HepG2 (cell line): ENCODE results near the gene PRKAG1. TPM values are rescaled to one million over a fixed set of nuclear protein-coding genes. Genes with fewer than 3 reads are reported as not detected.

Source experiments
- CENPBD1 ChIP-seq: sonication (generic); formaldehyde crosslinking; IDR thresholded peaks from 2 replicates; pipeline ENCODE4 v1.8.0; 2022; ENCODE audit warnings: missing genetic modification reagents, low read depth, mild to moderate bottlenecking, borderline replicate concordance
- ELF3 ChIP-seq: IDR thresholded peaks from 2 replicates; pipeline ENCODE4 v1.6.1; 2016; ENCODE audit warnings: missing genetic modification reagents, missing compliant biosample characterization
- HIC2 ChIP-seq: sonication (generic); formaldehyde crosslinking; IDR thresholded peaks from 2 replicates; pipeline ENCODE4 v1.9.0; 2022; ENCODE audit warnings: low read depth, missing genetic modification reagents
- HNRNPK ChIP-seq: fragments of 200-400 bp; formaldehyde crosslinking; IDR thresholded peaks from 2 replicates; pipeline ENCODE4 v1.6.1; 2018; ENCODE audit warnings: low read length, low read depth, moderate library complexity, mild to moderate bottlenecking; ENCODE audit not compliant: poor library complexity, severe bottlenecking
- MED13 ChIP-seq: sonication (generic); formaldehyde crosslinking; IDR thresholded peaks from 2 replicates; pipeline ENCODE4 v1.5.0; 2020; ENCODE audit warnings: missing genetic modification reagents
- PCBP2 ChIP-seq: fragments of 200-400 bp; formaldehyde crosslinking; optimal IDR thresholded peaks from 2 replicates; pipeline ENCODE3; 2018; ENCODE audit warnings: low read length, low read depth; ENCODE audit not compliant: poor library complexity, severe bottlenecking
- POLR2G ChIP-seq: fragments of 200-400 bp; formaldehyde crosslinking; IDR thresholded peaks from 2 replicates; pipeline ENCODE4 v1.6.1; 2018; ENCODE audit warnings: mild to moderate bottlenecking, low read depth, low read length, moderate library complexity
- SALL1 ChIP-seq: sonication (generic); formaldehyde crosslinking; IDR thresholded peaks from 2 replicates; pipeline ENCODE4 v1.8.0; 2022; ENCODE audit warnings: mild to moderate bottlenecking, missing genetic modification reagents
- SMYD3 ChIP-seq: sonication (generic); formaldehyde crosslinking; IDR thresholded peaks from 2 replicates; pipeline ENCODE4 v1.8.1; 2023; ENCODE audit warnings: mild to moderate bottlenecking, missing genetic modification reagents
- ZFP82 ChIP-seq: sonication (generic); formaldehyde crosslinking; IDR thresholded peaks from 2 replicates; pipeline ENCODE4 v1.5.1; 2020; ENCODE audit warnings: mild to moderate bottlenecking, missing genetic modification reagents, borderline replicate concordance
- ZGPAT ChIP-seq: IDR thresholded peaks from 2 replicates; pipeline ENCODE4 v1.6.1; 2016; ENCODE audit warnings: mild to moderate bottlenecking
- ZMAT3 ChIP-seq: sonication (generic); formaldehyde crosslinking; conservative IDR thresholded peaks from 2 replicates; pipeline ENCODE4 v1.7.0; 2021; ENCODE audit warnings: missing genetic modification reagents
- ZMYM3 ChIP-seq: sonication (generic); formaldehyde crosslinking; IDR thresholded peaks from 2 replicates; pipeline ENCODE4 v1.5.1; 2020; ENCODE audit warnings: mild to moderate bottlenecking, missing genetic modification reagents
- ZNF556 ChIP-seq: sonication (generic); formaldehyde crosslinking; IDR thresholded peaks from 2 replicates; pipeline ENCODE4 v1.4.0; 2020; ENCODE audit warnings: mild to moderate bottlenecking, missing genetic modification reagents, borderline replicate concordance
- ZNF7 ChIP-seq: IDR thresholded peaks from 2 replicates; pipeline ENCODE4 v1.6.1; 2016; ENCODE audit warnings: missing biosample characterization, missing genetic modification reagents
- polyA plus RNA-seq, 8 experiments: library from polyadenylated mRNA; depleted of rRNA in 3 of 8; stranded (reverse) in 7 of 8; unstranded in 1 of 8; fragments of >200 nt; fragmentation: Illumina TruSeq in 4 of 8; extraction: Trizol in 4 of 8; gene quantifications; 2 replicates each; pipeline versions ENCODE4 v1.2.1 to v1.2.3, GENCODE V29; 2011 to 2016; ENCODE audit warnings: low read depth in 4 of 8, missing spikeins in 1 of 8, mixed read lengths in 1 of 8; ENCODE audit not compliant: insufficient read depth in 1 of 8
- total RNA-seq, 5 experiments: library from RNA; depleted of rRNA; stranded (reverse); fragments of >200 nt; fragmentation: Illumina TruSeq; extraction: Trizol; gene quantifications; 2 replicates each; pipeline ENCODE4 v1.2.3, GENCODE V29; 2016; ENCODE audit warnings: low read depth in 1 of 5
- TF ChIP-seq, protein P1 (sequence below): sonication (generic); formaldehyde crosslinking; IDR thresholded peaks from 2 replicates; pipeline ENCODE4 v1.5.1; 2020; ENCODE audit warnings: mild to moderate bottlenecking, missing genetic modification reagents
- TF ChIP-seq, protein P2 (sequence below): sonication (generic); formaldehyde crosslinking; IDR thresholded peaks from 2 replicates; pipeline ENCODE4 v1.4.0; 2020; ENCODE audit warnings: missing genetic modification reagents, borderline replicate concordance

Gene PRKAG1
- total and polyA plus RNA-seq, 2 of the 13 experiments (the other 11 are each of a cell fraction or from before 2014, with no cell fraction given) = 26.1 to 32.8 TPM

GRCh38 chr12:48995086-48995879 is 23.3 kb downstream of the PRKAG1 start (continued):
- TF ChIP-seq ZGPAT (CRISPR knock-in tag) (no peak; the same call in 1 of the 2 replicates), SALL1 (CRISPR knock-in tag) (0 out of 2 replicates have a peak, but pooled peaks have one; percentile 16), ZNF7 (CRISPR knock-in tag) (no peak), ZMAT3 (CRISPR knock-in tag) (no peak), PCBP2 (no peak), HIC2 (CRISPR knock-in tag) (no peak), HNRNPK (no peak), MED13 (no peak), CENPBD1 (CRISPR knock-in tag) (no peak), ELF3 (CRISPR knock-in tag) (no peak), ZFP82 (CRISPR knock-in tag) (no peak), ZNF556 (CRISPR knock-in tag) (no peak), ZMYM3 (CRISPR knock-in tag) (no peak), POLR2G (no peak), SMYD3 (CRISPR knock-in tag) (no peak)
- TF ChIP-seq, protein P1, sequence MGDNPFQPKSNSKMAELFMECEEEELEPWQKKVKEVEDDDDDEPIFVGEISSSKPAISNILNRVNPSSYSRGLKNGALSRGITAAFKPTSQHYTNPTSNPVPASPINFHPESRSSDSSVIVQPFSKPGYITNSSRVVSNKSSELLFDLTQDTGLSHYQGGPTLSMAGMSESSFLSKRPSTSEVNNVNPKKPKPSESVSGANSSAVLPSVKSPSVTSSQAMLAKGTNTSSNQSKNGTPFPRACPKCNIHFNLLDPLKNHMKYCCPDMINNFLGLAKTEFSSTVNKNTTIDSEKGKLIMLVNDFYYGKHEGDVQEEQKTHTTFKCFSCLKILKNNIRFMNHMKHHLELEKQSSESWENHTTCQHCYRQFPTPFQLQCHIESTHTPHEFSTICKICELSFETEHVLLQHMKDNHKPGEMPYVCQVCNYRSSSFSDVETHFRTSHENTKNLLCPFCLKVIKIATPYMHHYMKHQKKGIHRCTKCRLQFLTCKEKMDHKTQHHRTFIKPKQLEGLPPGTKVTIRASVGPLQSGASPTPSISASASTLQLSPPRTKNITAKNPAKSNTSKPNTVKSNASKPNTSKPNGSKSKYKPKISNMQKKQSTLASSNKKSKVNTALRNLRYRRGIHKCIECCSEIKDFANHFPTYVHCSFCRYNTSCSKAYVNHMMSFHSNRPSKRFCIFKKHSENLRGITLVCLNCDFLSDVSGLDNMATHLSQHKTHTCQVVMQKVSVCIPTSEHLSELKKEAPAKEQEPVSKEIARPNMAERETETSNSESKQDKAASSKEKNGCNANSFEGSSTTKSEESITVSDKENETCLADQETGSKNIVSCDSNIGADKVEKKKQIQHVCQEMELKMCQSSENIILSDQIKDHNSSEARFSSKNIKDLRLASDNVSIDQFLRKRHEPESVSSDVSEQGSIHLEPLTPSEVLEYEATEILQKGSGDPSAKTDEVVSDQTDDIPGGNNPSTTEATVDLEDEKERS (CRISPR knock-in tag) = no peak
- TF ChIP-seq, protein P2, sequence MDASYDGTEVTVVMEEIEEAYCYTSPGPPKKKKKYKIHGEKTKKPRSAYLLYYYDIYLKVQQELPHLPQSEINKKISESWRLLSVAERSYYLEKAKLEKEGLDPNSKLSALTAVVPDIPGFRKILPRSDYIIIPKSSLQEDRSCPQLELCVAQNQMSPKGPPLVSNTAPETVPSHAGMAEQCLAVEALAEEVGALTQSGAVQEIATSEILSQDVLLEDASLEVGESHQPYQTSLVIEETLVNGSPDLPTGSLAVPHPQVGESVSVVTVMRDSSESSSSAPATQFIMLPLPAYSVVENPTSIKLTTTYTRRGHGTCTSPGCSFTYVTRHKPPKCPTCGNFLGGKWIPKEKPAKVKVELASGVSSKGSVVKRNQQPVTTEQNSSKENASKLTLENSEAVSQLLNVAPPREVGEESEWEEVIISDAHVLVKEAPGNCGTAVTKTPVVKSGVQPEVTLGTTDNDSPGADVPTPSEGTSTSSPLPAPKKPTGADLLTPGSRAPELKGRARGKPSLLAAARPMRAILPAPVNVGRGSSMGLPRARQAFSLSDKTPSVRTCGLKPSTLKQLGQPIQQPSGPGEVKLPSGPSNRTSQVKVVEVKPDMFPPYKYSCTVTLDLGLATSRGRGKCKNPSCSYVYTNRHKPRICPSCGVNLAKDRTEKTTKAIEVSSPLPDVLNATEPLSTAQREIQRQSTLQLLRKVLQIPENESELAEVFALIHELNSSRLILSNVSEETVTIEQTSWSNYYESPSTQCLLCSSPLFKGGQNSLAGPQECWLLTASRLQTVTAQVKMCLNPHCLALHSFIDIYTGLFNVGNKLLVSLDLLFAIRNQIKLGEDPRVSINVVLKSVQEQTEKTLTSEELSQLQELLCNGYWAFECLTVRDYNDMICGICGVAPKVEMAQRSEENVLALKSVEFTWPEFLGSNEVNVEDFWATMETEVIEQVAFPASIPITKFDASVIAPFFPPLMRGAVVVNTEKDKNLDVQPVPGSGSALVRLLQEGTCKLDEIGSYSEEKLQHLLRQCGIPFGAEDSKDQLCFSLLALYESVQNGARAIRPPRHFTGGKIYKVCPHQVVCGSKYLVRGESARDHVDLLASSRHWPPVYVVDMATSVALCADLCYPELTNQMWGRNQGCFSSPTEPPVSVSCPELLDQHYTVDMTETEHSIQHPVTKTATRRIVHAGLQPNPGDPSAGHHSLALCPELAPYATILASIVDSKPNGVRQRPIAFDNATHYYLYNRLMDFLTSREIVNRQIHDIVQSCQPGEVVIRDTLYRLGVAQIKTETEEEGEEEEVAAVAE (CRISPR knock-in tag) = no peak
